ENCODE results near the gene PRDM7.

PRDM7 gene

DNA sequence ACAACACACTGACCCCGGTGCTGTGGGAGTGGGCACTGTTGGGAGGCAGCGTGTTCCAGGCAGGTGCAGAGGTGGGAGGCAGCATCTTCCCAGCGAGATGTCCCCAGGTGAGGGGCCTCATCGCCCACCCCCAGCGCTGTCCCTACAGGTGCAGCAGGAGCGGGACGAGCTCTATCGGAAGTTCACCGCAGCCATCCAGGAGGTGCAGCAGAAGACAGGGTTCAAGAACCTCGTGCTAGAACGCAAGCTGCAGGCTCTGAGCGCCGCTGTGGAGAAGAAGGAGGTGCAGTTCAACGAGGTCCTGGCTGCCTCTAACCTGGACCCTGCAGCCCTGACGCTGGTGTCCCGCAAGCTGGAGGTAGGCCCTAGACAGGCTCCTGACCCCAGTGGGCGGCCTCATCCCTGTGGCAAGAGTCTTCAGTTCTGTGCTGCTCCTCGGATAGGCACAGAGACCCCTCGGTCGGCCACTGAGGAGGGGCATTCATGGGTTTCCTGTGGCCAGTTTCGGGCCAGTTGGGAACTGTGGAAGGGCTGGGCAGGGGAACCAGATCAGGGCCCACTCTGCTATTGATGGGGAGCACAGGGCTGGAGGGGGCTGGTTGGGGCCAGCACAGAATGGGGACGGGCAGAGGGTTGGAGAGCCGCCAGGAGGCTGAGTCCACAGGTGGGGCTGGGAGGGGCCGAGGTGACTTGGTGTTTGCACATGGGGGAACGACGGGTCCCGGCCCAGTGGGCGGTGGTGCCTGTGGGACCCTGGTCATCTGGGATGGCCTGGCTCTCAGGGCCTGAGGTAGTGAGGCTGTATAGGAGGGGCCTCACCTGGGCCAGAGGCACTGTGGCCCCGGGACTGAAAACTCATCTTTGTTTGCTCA, 36.7 kb downstream of the PRDM7 start:
- DNase-seq (ENCODE audit: extremely low read depth in 1 of 2, low read depth in 1 of 2): no peak

DNA sequence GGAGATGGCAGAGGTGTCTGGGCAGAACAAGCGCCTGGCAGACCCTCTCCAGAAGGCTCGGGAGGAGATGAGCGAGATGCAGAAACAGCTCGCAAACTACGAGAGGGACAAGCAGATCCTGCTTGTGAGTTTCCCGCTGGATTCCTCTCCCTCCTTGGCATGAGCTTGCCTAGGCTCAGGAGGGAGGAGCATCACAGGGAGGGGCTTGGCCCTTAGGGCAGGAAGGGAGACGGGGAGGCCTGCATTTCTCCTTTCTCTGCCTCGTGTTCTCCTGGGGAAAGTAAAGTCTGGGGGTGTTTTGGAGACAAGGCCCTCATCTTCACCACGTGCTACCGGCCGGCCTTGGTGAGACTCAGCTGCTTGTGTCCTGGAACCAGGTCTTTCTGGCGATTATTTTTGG, 39.9 kb downstream of the PRDM7 start:
- no peak for DNase-seq (ENCODE audit: extremely low read depth in 1 of 2, low read depth in 1 of 2)

DNA sequence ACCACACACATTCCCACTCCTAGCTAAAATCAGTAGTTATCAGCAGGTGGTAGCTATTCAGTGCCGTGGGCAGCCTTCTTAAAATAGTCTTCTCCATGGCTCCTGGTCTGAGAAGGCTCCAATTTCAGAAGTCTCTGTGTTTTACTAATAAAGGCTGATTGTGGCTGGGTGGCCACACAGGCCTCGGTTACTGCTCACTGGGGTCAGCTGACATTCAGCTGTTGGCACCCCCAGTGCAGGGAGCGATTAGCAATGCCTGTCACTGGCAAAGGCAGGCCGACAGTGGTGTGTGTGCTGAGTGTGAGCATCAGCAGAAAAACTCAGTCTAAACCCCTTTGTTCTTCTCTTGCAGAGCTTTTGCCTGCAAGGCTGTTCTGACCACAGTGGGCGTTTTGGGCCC, 41.2 kb downstream of the PRDM7 start:
- DNase-seq (ENCODE audit: extremely low read depth in 1 of 2, low read depth in 1 of 2): no peak

DNA sequence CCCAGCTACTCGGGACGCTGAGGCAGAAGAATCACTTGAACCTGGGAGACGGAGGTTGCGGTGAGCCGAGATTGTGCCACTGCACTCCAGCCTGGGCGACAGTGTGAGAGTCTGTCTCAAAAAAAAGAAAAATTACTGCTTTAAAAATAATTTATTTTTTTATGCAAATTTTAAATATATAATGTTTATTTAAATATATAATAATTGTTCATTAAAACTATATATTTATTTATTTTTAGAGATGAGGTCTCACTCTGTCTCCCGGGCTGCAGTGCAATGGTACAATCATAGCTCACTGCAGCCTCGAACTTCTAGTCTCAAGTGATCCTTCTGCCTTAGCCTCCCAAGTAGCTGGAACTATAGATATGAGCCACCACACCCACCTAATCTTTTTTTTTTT, 42.6 kb downstream of the PRDM7 start:
- no peak for DNase-seq (ENCODE audit: extremely low read depth in 1 of 2, low read depth in 1 of 2)

DNA sequence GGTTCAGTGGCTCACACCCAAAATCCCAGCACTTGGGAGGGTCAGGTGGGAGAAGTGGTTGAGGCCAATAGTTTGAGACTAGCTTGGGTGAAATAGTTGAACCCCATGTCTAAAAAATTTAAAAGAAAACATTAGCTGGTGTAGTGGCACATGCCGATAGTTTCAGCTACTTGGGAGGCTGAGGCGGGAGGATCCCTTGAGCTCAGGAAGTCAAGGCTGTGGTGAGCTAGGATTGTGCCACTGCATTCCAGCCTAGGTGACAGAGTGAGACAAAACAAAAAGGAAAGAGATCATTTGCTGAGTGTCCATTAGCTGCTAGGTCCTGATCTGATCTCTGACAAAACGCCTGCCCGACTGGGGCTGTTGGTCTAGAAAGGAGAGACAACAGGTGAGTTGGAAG, 43.7 kb downstream of the PRDM7 start:
- DNase-seq (ENCODE audit: extremely low read depth in 1 of 2, low read depth in 1 of 2): no peak

DNA sequence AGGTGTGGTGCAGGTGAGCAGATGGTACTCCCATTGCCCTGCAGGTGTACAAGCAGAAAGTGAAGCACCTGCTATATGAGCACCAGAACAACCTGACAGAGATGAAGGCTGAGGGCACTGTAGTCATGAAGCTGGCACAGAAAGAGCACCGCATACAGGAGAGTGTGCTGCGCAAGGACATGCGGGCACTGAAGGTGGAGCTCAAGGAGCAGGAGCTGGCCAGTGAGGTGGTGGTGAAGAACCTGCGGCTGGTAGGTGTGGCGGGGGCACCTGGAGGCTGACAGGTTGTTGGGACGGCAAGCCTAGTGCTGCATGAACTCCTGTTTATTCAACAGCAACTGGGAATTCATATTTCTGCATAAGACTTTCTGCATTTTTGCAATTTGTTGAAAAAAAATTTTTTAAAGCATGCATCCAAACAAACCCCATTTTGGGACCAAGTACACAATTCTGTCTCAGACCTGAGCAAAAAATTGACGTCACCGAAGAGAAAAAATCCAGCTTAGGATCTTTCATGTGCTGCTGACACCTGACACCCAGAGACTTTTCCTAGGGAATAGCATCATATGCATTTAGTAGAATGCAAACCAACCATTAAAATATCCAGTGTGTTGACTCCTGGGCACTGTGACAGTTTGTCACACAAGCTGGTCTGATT, 44.3 kb downstream of the PRDM7 start:
- no peak for DNase-seq (ENCODE audit: extremely low read depth in 1 of 2, low read depth in 1 of 2)

DNA sequence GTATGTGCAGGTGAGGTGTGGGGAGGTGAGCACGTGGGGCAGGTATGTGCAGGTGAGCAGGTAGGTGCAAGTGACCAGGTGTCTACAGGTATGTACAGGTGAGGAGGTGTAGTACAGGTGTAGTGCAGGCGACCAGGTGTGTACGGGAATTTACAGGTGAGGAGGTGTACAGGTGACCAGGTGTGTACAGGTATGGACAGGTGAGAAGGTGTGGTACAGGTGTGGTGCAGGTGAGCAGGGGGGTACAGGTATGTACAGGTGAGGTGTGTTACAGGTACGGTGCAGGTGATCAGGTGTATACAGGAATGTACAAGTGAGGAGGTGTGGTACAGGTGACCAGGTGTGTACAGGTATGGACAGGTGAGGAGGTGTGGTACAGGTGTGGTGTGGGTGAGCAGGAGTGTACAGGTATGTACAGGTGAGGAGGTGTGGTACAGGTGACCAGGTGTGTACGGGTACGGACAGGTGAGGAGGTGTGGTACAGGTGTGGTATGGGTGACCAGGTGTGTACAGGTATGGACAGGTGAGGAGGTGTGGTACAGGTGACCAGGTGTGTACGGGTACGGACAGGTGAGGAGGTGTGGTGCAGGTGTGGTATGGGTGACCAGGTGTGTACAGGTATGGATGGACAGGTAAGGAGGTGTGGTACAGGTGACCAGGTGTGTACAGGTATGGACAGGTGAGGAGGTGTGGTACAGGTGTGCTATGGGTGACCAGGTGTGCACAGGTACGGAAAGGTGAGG, 45.0 kb downstream of the PRDM7 start:
- no peak for DNase-seq (ENCODE audit: extremely low read depth in 1 of 2, low read depth in 1 of 2)

DNA sequence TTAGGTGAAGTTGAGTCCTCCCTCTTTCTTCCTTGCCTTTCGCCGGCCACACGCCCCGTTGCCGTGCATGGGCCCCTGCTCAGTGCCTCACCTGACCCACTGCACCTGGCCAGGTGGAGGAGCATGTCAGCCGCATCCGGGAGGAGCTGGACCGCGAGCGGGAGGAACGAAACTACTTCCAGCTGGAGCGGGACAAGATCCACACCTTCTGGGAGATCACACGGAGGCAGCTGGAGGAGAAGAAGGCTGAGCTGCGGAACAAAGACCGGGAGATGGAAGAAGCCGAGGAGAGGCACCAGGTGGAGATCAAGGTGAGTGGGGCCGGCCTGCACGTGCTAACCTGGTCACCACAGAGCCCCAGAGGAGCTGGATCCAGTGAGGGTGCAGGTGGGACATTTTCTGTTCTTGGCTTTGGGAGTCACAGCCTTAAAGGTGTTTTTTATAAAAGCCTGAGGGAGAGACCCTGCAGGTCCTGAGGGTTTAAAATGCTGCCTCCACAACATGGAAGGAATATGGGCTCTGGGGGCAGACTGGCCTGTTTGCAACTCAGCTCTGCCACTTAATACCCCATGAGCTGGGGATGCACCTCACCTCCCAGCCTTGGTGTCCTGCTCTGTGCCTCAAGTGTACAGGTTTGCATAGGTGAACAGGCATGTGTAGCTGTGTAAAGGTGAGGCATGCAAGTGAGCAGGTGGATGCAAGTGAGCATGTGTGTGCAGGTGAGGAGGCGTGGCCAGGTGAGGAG, 45.8 kb downstream of the PRDM7 start:
- DNase-seq (ENCODE audit: extremely low read depth in 1 of 2, low read depth in 1 of 2): no peak

DNA sequence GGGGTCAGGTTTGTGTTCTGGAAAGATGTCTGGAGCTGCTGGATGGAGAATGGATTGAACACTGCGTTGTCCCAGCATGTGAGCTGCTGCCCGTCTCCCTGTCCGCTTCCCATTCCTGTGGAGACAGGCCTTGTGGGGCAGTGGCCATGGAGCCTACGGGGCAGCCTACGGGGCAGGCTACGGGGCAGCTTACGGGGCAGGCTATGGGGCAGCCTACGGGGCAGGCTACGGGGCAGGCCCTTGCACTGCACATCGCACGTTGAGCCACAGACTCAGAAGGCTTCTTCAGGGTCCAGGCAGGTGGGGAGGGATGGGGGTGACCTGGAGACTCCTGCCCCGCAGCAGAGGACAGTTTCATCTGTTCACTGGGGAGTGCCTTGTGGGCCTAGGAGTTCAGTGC, 48.1 kb downstream of the PRDM7 start:
- DNase-seq (ENCODE audit: extremely low read depth in 1 of 2, low read depth in 1 of 2): no peak

DNA sequence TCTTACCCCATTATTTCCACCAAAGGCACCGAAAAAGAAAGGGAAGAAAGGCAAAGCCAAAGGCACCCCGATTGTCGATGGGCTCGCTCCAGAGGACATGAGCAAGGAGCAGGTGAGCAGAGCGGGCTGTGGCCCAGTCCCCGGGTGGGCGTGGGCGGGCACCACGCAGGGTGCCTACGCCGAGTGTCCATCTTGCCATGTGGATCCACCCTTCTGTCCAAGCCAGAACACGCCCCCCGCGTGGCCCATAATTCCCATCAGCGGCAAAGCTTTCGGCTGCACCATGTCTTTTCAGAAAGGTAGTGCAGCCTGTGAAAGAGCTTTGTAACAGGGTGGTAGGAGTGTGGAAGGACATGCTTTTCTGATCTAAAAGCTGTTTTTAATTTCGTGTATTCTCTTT, 49.5 kb downstream of the PRDM7 start:
- no peak for DNase-seq (ENCODE audit: extremely low read depth in 1 of 2, low read depth in 1 of 2)

DNA sequence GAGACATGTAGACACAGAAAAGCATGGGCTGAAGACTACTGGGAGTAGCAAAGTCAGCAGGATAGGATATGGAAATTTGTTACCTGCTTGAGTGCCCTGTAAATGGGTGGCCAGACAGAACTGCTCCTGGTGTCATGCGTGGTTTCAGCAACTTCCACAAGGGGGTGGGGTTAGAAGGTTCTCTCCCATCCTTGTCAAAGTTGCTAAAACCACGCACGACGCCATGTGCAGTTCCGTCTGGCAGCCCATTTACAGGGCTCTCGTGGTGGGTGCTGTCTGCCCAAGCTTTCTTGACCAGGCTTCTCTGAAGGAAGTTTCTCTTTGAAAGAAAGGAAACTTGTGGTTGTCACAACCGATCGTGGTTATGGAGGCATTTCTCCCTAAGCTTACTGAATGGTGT, 51.0 kb downstream of the PRDM7 start:
- no peak for DNase-seq (ENCODE audit: extremely low read depth in 1 of 2, low read depth in 1 of 2)

DNA sequence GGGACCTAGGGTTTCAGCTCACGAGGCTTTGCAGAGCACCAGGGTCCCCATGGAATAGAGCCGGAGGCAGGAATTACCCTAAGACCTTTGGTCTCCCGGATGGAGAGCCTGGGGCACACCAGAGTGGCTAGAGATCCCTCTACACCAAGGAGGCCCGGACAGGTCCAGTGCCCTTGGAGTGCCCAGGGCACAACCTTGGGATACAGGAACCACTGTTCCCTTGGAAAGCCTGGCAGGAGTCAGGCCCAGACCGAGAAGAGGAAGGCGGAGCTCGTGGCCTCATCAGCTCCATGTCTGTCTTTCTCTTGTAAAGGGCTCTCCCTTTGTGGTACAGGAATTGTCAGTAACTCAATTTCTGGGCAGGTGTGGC, 54.1 kb downstream of the PRDM7 start:
- DNase-seq (ENCODE audit: extremely low read depth in 1 of 2, low read depth in 1 of 2): no peak

DNA sequence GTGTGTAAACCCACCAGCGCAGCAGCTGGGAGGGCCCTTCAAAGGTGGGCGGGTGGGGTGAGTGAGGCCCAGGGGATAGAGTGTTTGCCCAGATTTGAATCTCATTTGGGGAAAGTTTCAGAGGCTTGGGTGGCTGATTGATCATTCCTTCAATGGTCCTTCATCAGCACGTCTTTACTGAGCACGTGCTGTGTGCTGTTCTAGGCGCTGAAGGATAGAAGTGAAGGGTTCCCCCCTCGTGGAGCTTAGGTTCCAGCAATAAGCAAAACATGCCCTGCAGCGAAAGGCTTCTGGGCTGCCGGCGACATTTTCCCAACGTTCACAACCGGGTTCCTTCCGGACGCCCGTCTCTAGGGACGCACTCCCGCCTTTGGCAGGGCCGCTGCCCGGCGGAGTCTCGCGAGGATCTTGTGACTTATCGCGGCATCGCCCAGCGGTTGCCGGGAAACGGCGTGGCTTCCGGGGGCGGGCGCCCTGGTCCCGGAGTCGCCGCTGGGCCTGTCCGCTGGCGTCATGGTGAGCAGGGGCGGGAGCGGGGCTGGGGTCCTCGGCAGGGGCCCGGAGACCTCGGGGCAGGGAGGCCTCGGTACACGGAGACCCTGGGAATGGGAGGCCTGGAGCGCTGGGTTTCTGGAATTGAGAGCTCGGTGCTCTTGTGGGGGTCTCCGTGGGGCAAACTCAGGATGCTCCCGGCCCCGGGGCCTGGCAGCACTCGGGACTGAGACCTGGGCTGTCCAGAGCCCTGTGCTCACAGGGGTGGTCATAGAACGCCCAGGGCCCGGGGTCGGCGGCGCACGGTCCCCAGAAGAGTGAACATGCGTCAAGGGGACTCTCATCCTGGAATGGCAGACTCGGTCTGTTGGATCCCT, 54.7 kb downstream of the PRDM7 start:
- DNase-seq (ENCODE audit: extremely low read depth in 1 of 2, low read depth in 1 of 2): peak in 1 of 2 donors; percentile 66

DNA sequence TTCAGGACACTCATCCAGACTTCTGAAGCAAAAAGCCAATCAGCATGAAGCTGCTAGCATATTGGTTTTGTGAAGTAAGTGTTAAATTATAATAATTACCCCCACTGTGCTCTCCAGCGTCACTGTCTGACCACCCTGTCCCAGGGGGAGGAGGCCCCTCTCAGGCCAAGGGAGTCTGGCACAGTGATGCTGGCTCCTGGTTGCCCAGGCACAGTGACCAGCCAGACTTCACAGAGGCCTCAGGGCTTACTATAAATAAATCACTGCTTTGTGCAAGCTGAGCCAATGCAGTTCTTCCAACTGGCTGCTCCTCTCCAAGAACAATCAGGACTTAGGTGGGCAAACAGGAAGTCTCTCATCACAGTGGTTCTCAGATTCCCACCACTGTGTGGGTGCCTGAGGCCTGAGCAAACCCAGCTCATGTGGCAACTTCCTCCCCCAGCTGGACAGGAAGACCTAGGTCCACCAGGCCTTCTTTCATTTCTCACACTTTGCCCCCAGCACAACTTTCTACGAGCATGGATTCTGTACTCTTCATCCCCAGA, 56.2 kb downstream of the PRDM7 start:
- no peak for DNase-seq (ENCODE audit: extremely low read depth in 1 of 2, low read depth in 1 of 2)

DNA sequence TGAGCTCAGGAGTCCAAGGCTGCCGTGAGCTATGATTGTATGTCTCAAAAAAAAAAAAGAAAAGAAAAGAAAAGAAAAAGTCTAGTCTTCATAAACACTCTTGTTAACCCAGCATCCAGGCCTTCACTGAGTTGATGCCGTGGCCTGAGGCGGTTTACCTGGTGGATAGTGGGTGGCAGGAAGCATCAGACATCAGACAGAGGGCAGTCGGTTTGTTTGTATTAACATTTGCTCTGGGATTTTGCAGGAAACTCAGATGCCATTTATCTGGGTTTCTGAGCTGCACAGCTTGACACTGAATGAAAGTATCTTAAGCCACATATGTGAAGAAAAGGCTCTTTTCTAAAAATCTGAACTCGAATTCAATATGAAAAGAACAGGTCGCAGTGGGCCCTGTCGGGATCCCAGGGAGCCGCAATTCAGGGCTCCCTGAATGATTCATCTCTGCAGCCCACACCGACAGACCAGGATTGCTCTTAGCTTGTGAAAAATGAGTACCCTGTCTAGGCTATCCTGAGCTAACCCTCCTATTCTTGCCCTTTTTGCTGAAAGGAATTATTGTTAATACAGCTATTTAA, 56.8 kb downstream of the PRDM7 start:
- no peak for DNase-seq (ENCODE audit: extremely low read depth in 1 of 2, low read depth in 1 of 2)

DNA sequence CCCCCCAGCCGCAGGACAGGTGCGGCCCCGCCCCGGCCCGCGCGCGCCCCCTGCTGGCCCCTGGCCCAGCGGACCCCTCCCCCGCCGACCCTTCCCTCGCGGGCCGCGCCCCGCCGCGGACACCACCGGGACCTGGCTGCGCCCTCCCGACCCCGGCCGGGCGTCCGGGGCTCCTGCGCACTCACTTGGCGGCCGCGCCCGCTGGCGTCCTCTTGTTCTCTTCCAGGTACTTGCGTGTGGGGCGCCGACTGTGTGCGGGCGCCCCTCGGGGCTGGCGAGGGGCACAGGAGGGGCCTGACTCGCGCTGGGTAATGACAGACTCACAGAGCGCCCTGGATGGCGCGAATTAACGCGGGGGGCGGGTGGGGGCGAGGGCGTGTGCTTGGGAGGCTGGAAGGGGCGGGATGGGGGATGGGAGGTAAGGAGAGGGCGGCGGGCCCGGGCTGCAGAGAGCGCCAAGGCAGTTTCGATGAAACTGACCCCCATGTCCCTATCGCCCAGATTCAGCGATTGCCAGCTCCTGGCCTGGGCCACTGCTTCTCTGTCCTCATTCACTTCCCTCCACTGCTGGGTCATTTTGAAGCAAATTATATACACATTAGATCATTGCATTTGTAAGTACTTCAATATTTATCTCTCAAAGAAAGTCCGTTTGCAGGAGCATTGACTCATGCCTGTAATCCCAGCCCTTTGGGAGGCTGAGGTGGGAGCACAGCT, 57.4 kb downstream of the PRDM7 start:
- DNase-seq (ENCODE audit: extremely low read depth in 1 of 2, low read depth in 1 of 2): peak in 1 of 2 donors; percentile 40

DNA sequence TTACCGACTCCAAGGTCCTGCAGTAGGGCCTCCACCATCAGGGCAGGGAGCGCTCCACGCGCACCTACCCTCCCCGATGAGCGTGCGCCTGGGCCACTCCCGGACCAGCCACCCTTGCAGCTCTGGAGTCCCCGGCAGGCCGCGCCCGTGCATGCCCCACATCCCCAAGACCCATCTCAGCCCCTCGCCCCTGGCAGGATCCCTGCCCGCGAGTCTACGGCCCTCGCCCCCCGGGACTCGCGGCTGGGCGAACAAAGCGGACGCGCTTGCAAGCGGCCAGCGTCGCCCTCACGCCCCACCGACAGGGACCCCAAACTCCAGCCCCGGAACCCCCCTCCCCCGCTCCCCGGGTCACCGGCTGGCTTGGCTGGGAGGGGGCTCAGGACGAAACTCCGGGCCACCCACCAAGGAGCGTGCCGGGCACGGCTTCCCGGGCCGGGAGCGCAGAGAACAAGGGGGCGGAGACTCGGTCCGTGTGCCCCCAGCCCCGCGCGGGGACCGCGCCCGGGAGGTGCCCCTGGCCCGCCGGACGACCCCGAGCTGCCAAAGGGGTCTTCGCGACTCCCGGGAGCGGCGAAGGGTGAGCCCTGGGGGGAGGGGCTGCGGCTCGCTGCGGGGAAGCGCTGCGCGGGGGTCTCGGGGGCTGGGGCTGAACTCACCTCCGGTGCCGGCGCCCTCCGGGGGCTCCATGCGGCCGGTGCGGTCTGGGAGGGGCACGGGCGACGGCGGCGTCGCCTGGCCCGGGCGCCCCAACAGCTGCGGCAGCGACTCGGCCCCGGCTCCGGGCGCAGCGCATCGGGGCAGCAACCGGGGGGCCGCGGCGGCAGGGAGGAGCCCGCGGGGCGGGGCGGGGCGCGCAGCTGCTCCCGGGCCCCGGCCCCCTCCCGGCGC, 58.2 kb downstream of the PRDM7 start, which contains the start of gene DBNDD1:
Gene DBNDD1, minus strand, starts transcription at position 805 of the 891 bp plus-strand sequence. Its CDS starts 115 bp downstream, at position 690.
- DNase-seq (ENCODE audit: extremely low read depth in 1 of 2, low read depth in 1 of 2): no peak

DNA sequence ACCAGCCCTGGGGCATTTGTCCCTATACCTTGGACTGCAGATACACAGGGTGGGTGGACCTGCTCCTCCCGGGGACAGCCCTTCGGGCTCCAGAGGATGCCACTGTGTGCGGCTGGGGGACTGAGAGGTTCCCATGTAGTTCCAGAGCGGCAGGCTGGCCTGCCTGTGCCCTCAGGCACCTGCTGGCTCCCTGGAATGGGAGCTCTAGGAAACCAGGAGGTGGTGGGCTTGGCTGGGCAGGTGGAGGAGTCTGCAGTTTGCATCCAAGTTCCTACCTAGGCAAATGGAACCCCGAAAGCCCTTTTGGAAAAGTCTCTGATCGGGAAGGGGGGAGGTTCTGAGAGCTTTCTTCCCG, 58.9 kb downstream of the PRDM7 start:
- DNase-seq (ENCODE audit: extremely low read depth in 1 of 2, low read depth in 1 of 2): no peak

Measured in activated CD8-positive, alpha-beta memory T cell treated with anti-CD3 and anti-CD28 coated beads for 1 hour (primary cell).